D721Med (cell line): Measurements from ENCODE around the gene ZNF549.

Experiments used
- DNase-seq: peaks from one replicate; pipeline ENCODE4 v3.0.0; 2011; ENCODE audit warnings: low spot score; ENCODE audit not compliant: insufficient read length
- FAIRE-seq: peaks from 2 replicates; lab custom pipeline; 2011; peaks lifted over from hg19 to GRCh38; lab: Jason Lieb, UNC
- TF ChIP-seq, protein P1 (sequence below): IDR thresholded peaks from 2 replicates; pipeline ENCODE4 v1.5.1; 2012; ENCODE audit warnings: mild to moderate bottlenecking, control low read depth; ENCODE audit not compliant: insufficient read depth; ENCODE audit errors: missing control alignments

ZNF549 gene

DNA sequence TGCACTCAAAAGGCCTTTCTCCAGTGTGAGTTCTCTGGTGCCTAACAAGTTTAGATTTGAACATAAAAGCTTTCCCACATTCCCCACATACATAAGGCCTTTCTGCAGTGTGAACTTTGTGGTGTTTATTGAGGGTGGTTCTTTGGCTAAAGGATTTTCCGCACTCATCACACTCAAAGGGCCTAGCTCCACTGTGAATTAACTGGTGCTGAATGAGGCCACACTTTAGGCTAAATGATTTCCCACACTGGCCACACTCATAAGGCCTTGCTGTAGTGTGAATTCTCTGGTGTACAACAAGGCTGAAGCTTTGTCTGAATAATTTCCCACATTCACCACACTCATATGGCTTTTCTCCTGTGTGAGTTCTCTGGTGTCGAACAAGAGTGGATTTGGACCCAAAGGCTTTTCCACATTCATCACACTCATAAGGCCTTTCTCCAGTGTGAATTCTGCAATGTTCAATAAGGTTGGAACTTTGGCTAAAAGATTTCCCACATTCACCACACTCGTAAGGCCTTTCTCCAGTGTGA, 45.3 kb downstream of the ZNF549 start:
- FAIRE-seq = no peak
- TF ChIP-seq, protein P1, sequence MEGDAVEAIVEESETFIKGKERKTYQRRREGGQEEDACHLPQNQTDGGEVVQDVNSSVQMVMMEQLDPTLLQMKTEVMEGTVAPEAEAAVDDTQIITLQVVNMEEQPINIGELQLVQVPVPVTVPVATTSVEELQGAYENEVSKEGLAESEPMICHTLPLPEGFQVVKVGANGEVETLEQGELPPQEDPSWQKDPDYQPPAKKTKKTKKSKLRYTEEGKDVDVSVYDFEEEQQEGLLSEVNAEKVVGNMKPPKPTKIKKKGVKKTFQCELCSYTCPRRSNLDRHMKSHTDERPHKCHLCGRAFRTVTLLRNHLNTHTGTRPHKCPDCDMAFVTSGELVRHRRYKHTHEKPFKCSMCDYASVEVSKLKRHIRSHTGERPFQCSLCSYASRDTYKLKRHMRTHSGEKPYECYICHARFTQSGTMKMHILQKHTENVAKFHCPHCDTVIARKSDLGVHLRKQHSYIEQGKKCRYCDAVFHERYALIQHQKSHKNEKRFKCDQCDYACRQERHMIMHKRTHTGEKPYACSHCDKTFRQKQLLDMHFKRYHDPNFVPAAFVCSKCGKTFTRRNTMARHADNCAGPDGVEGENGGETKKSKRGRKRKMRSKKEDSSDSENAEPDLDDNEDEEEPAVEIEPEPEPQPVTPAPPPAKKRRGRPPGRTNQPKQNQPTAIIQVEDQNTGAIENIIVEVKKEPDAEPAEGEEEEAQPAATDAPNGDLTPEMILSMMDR = no peak
- DNase-seq = no peak

DNA sequence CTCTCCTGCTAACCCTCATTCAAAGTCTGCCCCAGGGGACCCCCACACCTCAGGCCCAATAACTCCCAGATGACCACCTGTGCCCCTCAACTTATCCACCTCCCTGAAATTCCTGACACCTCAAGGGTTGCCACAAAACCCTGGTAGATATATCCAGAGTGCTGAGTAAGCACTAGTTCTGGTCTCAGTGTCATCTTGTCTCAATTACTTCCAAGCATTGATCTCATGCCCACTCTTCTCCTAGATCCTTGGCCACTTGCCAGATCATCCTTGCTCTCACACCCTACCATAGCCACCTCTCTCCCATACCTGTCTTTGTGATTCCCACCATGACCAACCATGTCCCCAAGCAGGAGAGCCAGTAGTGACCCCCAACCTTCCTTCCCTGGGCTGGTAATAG, 49.5 kb downstream of the ZNF549 start:
- TF ChIP-seq, protein P1 = no peak
- no peak for FAIRE-seq

DNA sequence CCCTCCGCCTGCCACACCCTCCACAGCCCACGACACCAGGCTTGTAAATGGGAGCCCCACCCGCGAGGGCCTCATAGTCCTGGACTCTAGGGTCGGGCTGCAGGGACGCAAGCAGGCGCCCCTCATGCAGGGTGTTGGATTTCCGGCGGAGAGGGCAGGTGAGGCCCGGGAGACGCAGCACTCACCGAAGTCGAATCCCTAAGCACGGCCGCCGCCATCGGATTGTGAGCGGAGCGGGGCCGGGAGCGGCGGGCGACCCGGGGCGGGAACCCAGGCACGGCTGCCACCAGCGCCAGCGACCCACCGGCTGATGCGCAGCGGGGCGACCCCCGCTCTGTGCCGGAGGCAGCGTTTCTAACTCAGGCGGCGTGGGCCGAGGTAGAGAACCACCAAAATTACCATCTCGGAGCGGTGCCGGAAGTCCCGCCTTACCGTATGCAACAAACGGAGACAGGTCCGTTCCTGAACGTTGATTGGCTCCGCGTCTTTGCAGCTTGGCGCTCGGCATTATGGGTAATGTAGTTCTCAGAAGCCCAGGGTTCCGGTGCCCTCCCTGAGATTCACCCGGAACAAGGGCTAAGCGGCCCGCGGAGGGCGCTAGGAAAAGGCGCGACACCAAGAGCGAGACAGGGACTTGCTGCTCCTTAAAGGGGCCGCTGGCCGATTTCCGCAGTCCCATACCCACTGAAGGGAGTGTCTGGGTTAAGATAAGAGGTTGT, 51.5 kb downstream of the ZNF549 start, which contains the start of gene ZNF416:
ZNF416 (minus strand) TSS at position 425 of the 719 bp plus-strand sequence; CDS start at position 218, 207 bp downstream.
- DNase-seq (peak; percentile 96), FAIRE-seq (peak; percentile 60)
- TF ChIP-seq, protein P1 = peak; percentile 46

More for the DNA sequence above, 49.5 kb downstream of the ZNF549 start:
- DNase-seq = no peak

DNA sequence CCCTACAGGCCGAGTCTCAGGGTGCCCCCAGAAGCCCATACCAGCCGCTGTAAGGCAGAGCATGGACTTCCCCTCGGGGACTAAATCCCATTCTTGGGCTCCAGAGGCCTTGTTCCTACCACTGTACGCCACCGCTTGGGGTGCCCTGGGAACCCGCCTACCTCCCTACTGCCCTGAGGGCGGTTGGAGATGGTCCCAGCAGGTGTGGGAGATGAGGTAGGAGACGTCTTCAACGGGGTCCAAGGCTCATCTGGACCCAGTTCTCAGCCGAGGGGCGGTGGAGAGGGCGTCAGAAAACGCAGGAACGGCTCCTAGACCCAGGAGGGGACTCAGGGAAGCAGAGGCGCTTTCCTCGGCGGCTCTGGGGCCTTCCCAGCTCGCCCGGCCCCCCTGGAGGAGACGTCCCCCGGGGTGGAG, 56.0 kb downstream of the ZNF549 start:
- no peak for FAIRE-seq
- no peak for DNase-seq
- TF ChIP-seq, protein P1 = no peak

DNA sequence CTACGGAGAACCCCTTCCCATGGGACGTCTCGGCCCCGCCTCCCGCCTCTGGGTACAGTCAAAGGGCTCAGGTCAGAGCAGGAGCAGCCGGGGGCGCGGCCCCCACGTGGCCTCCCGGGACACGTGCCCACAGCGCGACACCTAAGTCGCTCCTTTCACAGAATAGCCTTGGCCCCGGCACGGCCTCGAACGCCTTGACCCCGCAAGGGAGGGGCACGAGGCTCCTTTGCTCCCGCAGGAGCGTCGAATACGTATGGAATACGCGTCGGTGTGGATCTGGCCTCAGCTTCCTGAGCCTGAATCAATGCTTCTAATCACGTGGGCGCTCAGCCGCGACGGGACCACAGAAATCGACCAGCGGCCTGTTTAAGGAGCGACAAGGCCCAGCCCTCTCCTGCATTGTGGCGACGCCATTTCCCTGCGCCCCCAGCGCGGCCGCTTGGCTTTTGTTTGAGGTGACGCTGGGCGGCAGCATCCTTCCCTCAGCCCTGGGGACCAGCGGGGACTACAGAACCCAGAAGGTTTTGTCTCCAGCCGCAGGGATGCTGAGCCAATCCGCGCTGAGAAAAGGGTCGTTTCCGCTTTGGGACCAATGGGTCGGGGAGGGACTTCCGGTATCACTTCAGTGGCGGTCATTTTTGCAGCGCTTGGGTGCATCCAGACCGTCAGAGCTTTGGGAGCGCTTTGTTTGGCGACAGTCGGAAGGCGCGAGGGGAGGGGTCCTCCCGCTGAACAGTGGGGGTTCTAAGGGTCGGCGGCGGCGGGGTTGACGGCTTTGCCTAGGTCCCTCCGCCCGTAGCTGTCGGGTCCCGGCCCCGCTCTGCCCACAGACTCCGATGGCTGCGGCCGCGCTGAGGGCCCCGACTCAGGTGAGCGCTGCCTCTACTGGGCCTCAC, 56.6 kb downstream of the ZNF549 start, which contains the start of gene ZIK1:
ZIK1 (plus strand) TSS at position 625 of the 896 bp plus-strand sequence; CDS start at position 837, 212 bp downstream.
- peak; percentile 46 for FAIRE-seq
- peak; percentile 98 for DNase-seq
- TF ChIP-seq, protein P1 = peak; percentile 19

DNA sequence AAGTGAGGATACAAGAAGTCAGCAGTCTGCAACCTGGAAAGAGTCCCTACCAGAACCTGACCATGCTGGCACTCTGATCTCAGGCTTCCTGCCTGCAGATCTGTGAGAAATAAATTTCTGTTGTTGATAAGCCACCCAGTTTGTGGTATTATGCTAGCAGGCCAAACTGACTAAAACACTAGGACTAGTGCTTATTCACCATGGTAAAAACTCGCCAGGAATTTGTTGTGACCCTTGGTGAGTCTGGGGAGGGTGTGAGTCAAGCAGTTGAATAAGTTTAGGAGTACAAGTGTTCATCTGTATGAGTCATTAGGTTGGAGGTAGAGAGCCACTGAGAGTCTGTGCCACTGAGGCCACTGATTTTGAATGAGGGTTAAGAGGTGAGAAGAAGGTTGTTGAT, 60.4 kb downstream of the ZNF549 start:
- TF ChIP-seq, protein P1 = no peak
- FAIRE-seq = no peak
- DNase-seq = no peak
